ENCODE measurements around the gene RAB44. TPM values are rescaled to one million over a fixed set of nuclear protein-coding genes. Genes with fewer than 3 reads are reported as not detected.

RAB44 gene
- total and polyA plus RNA-seq, 9 of the 15 experiments (the other 6 are each of a cell fraction or from before 2014, with no cell fraction given), result not detected

GRCh38 chr6:36700831-36701230 is 3.2 kb downstream of the RAB44 start:
- DNase-seq (ENCODE audit: extremely low read depth in 1 of 4, low spot score in 3 of 4), result no peak
- Histone ChIP-seq H3K27ac (ENCODE audit: extremely low read depth, low read depth, low read length) (no peak overlapping the region), H3K79me2 (ENCODE audit: control insufficient read depth, insufficient read depth, low read length) (no peaks in the 10 kb centered on the region), H3K4me3 (no peak overlapping the region), H2AFZ (ENCODE audit: low read depth, low read length) (no peak overlapping the region), H3K27me3 (ENCODE audit: control insufficient read depth in 2 of 2, insufficient read depth in 2 of 2, low read length in 2 of 2) (peaks cover 27 to 64% of the 10 kb centered on the region in 2 experiments), H3K9me1 (ENCODE audit: control insufficient read depth, insufficient read depth, low read length) (peaks cover 3% of the 10 kb centered on the region), H3K4me2 (ENCODE audit: insufficient read depth, low read length) (no peak overlapping the region), H3K4me1 (replicated peaks in 1 of 2; ENCODE audit: control insufficient read depth in 2 of 2, insufficient read depth in 2 of 2, low read length in 2 of 2) (peaks cover 0 to 5% of the 10 kb centered on the region in 2 experiments; a peak in 2 of 5 replicates), H3K9ac (ENCODE audit: insufficient read depth in 1 of 2, low read depth in 2 of 2, low read length in 2 of 2) (no peak overlapping the region), H3K9me3 (replicated peaks; ENCODE audit: control insufficient read depth, insufficient read depth, low read depth, low read length) (no peaks in the 10 kb centered on the region), H4K20me1 (replicated peaks; ENCODE audit: control insufficient read depth, insufficient read depth, low read length) (peaks cover 6% of the 10 kb centered on the region; the same call in 1 of the 2 replicates), H3K36me3 (ENCODE audit: control insufficient read depth, insufficient read depth, low read length) (no peaks in the 10 kb centered on the region)
- intact Hi-C loops (cut with micrococcal nuclease), result loop anchor here (5.0 kb wide), 1 partner anchor 84 kb away; no protein-coding TSS in a partner anchor
- no peak for FAIRE-seq
- no TSS peak for BruUV-seq (replicated peaks)
- POLR2A ChIA-PET, result interaction anchor here (0.9 kb wide), 2 partner anchors 9 to 15 kb away, joined by 3 read pairs; no protein-coding TSS in a partner anchor
- 3% methylated on average over 3 of the region's 3 CpGs for WGBS (ENCODE audit: insufficient coverage, low coverage, missing lambda C conversion rate)
- TF ChIP-seq VEZF1 (CRISPR knock-in tag; IDR thresholded peaks at IDR 0.05) (no peak), SPI1 (IDR thresholded peaks at IDR 0.05; ENCODE audit: borderline replicate concordance, low read depth, low read length) (peak; percentile 80; the same call in 1 of the 2 replicates)
- in situ Hi-C loops (cut with MboI), result no loop called here
- ATAC-seq, result no peak
- CTCF ChIA-PET (ENCODE audit: low intra/inter-chr PET ratio), result no interaction called here

Data from K562 (cell line).